Activated CD8-positive, alpha-beta memory T cell treated with anti-CD3 and anti-CD28 coated beads, Interleukin-2, amount 50 U/mL, for 1 hour (primary cell): Measurements from ENCODE around the gene SMIM20.
"Not testable (repeated sequence)": the region's sequence is repeated elsewhere in the genome, so short reads cannot be mapped to it uniquely, and the experiment has no call there.

ENCODE experiments used
- DNase-seq: peaks from one replicate; pipeline ENCODE4 v3.0.0-alpha.2; 2020; ENCODE audit errors: extremely low read depth

SMIM20 gene

GRCh38 chr4:25890571-25891485 lies 23.2 kb upstream of the SMIM20 start:
- DNase-seq = no peak

DNA sequence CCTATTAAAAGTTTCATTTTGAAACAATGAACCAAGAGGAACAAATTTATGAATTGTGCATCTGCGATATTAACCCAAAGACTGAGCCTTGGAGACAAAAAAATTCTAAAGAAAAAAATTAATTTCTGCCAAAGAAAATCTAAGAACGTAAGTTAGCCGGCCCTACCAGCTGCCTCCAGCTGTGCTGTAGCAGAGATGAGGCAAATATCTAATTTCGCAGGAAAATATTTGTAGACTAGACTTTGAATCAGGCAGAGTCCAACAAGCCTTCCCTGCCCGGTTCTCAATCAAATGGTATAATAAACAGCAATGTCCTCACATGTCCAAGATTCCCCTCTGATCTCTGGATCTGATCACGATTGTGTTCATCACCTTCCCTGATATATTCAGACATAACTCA lies 21.2 kb upstream of the SMIM20 start:
- no peak for DNase-seq

DNA sequence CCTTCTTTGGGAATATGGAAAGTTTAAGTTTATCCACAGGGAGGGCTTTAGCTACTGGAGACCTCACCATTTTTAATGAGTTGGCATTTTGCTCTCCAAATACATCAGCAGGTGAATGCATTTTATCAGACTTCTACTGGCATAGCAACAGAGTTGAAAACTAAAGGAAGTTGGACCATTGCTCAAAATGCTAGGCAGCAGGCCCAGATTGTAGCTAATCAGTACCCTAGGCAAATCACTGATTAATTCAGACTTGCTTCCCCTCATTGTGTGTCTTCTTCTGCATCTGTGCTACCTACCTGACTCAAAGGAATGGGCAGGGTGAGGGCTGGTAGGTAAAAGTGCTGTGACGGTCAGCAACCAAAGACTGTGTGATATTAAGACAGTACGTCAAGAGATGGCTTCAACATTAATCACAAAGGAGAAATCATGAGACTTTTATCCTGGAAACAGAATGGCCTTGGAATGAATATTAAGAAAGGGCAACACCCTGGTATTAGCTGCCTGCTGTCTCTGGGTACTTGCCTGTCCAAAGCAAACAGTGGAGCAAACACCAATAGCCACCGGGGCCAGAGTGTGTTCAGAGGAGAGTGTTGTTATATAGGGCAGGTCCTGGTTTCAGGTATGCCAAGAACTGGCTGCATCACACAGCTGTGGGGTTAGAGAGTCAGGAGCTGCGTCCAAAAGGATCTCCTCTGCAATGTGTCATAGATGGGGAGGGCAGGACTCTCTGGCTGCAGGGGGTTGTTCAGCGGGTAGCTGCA lies 17.1 kb upstream of the SMIM20 start:
- DNase-seq = no peak

DNA sequence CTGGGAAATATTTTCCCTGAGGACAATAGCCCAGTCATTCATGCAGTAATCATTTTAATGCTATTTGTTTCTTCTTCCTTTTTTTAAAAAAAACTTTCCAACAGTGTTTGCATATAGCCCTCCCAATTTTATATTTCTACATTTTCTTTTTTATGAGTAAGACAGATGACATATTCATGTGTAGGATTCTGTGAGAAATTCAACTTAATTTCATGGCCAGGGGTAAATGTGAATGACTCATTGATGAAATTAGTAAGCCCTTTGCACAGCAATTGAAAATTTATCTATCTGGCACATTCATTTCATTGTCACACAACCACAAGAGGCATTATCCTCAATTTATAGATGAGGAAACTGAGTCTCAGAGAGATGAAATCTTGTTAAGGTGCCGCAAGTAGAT lies 13.7 kb upstream of the SMIM20 start:
- DNase-seq = no peak

GRCh38 chr4:25901030-25901430 lies 13.0 kb upstream of the SMIM20 start:
- DNase-seq = no peak

- no peak for DNase-seq
These were observed 9.9 kb upstream of the SMIM20 start for GRCh38 chr4:25903900-25904747.

DNA sequence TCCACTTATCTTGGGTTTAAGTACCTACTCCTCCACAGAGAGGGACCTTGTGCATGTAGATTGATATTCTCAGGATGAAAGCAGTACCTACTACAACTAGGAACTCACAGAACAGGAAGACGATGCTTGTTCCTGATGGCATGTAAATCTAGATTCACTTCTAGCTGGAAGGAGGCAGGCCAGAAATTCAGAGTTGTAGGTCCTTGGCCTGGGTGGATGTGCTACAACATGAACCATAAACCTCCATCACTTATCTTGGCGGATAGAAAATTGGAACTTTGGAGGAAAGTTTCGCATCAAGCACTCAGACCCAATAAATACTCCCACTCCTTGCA lies 9.3 kb upstream of the SMIM20 start:
- DNase-seq = no peak

DNA sequence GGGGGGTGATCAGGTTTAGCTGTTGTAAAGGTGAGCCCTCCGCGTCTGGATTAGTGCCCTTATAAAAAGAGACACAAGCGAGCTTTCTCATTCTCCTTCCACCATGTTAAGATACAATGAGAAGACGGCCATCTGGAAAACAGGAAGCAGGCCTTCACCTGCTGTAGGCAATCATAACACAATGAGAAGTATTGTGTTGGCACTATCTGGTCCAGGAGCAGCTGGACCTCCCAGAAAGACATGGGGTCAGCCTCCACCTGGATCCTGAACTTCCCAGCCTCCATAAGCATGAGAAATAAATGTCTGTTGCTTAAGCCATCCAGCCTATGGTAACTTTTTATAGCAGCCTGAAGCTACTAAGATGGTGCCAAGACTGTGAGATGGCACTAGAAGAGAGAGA lies 8.6 kb upstream of the SMIM20 start:
- DNase-seq = no peak

- DNase-seq = not testable (repeated sequence)
These were observed 7.9 kb upstream of the SMIM20 start for GRCh38 chr4:25906113-25906512.

- DNase-seq = no peak
These were observed 5.5 kb upstream of the SMIM20 start for GRCh38 chr4:25908491-25908901.

GRCh38 chr4:25911356-25911755 lies 2.7 kb upstream of the SMIM20 start:
- DNase-seq = no peak

DNA sequence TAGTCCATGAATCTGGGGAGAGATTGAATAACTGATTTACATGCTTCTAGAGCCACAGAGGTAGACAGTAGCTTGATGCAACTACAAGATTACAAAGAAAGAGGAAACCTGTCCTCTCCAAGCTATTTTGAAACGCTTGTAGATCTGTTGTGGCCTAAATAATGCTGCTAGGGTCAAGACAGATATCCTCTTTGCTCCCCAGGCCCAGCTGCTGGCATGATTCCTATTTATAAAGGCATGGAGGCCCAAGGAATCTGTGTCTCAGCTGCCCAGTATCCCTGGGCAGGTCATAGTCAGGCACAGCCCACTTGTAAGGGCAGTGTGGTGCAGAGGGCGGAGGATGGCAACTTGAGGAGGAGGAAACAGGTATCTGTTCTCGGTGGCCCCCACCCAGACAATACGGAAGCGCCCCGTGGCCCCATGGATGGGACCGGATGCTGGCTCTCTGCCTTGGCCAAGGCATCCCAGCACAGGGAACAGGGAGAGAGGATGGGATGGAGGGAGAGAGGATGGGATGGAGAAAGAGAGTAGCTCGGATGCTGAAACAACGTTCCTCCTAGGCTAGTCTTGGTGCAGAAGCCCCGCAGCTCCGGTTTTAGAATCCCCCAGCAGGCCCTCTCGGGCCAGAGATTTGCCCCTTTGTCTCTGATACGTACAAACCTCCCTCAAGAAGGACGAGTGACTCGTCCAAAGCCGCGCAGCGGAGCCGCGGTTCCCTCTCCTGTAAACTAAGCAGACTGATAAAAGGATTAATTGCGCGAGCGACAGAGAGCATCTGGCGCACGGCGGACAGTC lies 767 bp upstream of the SMIM20 start:
- no peak for DNase-seq

DNA sequence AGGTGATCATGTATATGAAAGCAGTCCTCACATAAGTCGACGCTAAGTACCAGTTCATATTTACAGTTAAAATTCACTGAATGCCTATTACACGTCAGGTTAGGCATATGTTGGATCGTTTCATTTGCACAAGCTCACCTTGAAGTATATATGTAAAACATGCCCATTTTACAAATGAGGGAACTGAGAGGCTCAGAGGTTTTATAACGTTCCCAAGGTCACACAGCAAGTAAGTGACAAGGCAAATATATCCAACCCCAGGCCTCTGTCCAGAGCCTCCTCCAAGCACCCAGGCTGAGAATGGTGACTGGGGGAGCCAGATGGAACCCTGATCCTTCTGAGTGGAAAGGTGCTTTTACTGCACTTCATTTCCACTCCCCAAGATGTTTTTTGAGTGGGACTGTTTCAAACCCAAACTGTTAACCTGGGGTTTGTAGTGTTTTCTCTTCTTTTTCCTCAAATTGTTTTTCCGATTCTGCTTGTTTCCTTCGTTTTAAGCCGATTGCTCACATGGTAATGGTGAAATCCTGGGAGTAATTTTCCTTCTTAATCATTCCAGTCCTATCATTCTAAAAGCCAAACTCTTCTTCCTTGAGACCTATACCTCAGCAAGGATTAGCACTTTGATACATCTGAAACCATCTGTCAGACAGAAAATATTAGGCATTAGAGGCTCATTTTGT lies 791 bp downstream of the SMIM20 start:
- no peak for DNase-seq

- no peak for DNase-seq
These were observed 1.3 kb downstream of the SMIM20 start for GRCh38 chr4:25915353-25915705.

- DNase-seq = no peak
These were observed 2.9 kb downstream of the SMIM20 start for GRCh38 chr4:25916870-25917269.

- DNase-seq = no peak
These were observed 5.7 kb downstream of the SMIM20 start for GRCh38 chr4:25919676-25920075.

DNA sequence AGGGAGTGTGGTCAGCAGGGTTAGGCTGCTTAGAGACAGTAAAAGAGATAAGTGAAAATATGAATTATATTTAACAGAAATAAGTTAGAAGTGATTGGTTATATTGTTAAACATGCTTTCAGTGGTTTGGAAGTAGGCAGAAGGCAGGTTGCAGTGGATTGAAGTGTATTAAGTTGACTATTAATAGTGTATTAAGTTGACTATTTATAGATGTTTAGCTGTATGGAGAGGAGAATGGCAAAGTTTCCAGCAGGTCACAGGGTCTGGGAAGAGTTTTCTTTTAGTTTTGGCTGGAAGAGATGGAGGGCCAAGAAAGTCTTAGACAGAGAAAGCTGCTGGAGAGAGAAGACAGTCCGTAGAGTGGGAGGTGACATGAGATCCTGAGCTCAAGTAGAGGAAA lies 7.9 kb downstream of the SMIM20 start:
- DNase-seq = no peak

GRCh38 chr4:25922812-25923369 lies 8.9 kb downstream of the SMIM20 start:
- no peak for DNase-seq

DNA sequence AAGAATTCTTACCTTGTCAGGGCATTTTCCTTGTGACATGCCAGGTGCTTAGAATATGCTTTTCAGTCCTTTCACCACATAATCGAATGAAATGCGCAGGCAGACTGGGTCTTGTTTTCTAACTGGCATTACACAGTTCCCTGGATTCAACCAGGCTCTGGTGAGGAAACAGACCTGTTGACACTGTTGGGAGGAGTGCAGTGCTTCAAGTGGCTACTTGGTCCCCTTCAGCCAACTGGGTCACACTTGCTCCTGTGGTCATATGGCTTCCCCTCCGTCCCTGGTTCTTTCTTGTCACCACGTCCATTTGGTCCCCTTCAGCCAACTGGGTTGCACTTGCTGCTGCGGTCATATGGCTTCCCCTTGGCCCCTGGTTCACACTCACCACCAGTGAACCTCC lies 9.7 kb downstream of the SMIM20 start:
- no peak for DNase-seq

GRCh38 chr4:25925486-25926201 lies 11.6 kb downstream of the SMIM20 start:
- no peak for DNase-seq
